Psoas muscle (tissue), 8 donors: ENCODE measurements around the gene REXO4. TPM values are rescaled to one million over a fixed set of nuclear protein-coding genes. Genes with fewer than 3 reads are reported as not detected.

Source experiments
- ATAC-seq, 4 donors: fragments of 200-7000 bp; cut with Tn5 transposase; one replicate each; pipeline ENCODE4 v1.9.1; 2020; ENCODE audit warnings: moderate library complexity in 3 of 4, mild to moderate bottlenecking in 2 of 4
- DNase-seq, 2 donors: peaks; one replicate each; pipeline ENCODE4 v3.0.0-alpha.2; 2020
- H3K27ac ChIP-seq: fragments of 200-600 bp; one replicate; pipeline ENCODE4 v1.8.0; 2022
- H3K27me3 ChIP-seq, 3 donors: fragments of 200-600 bp in 1 of 3; one replicate each; pipeline versions ENCODE4 v1.6.1 to v1.8.0; 2013 to 2022; ENCODE audit warnings: low read length in 2 of 3, mild to moderate bottlenecking in 2 of 3, moderate library complexity in 1 of 3; ENCODE audit not compliant: insufficient read depth in 3 of 3
- H3K36me3 ChIP-seq, 2 donors: fragments of 200-600 bp in 1 of 2; one replicate each; pipeline versions ENCODE4 v1.6.1 to v1.8.0; 2013 to 2022; ENCODE audit warnings: low read depth in 1 of 2, mild to moderate bottlenecking in 1 of 2, moderate library complexity in 1 of 2; ENCODE audit not compliant: insufficient read depth in 1 of 2
- H3K4me1 ChIP-seq: fragments of 200-600 bp; one replicate; pipeline ENCODE4 v1.8.0; 2022
- H3K4me3 ChIP-seq: fragments of 200-600 bp; one replicate; pipeline ENCODE4 v1.8.0; 2022; ENCODE audit warnings: mild to moderate bottlenecking
- H3K9me3 ChIP-seq: fragments of 200-600 bp; one replicate; pipeline ENCODE4 v1.8.0; 2022
- CTCF ChIP-seq: fragments of 200-600 bp; IDR thresholded peaks from one replicate; pipeline ENCODE4 v1.8.0; 2022; ENCODE audit warnings: antibody characterized with exemption
- WGBS, 3 donors: extraction: QIAGEN DNeasy Blood & Tissue Kit; methylation state at CpG; one replicate each; pipeline versions ENCODE4 v1.1.6 to v1.1.7; 2013; 5-methylcytosine and 5-hydroxymethylcytosine counted together
- intact Hi-C, 2 donors: fragments of 100-400 bp; cut with DNase I; formaldehyde crosslinking; loops; one replicate each; pipeline versions ENCODE4 v1.11.0 to v1.14.2; 2022
- polyA plus RNA-seq, 3 donors: library from polyadenylated mRNA; stranded (reverse); fragments of 200-250 nt; gene quantifications; one replicate each; pipeline ENCODE4 v1.2.3, GENCODE V29; 2013
- total RNA-seq, 4 donors: library from RNA; stranded (reverse); fragmentation: NEBNext Ultra II Directional in 2 of 4; extraction: Animal tissue kit (Norgen Biotek cat#: 25700) in 2 of 4; gene quantifications; one replicate each; pipeline versions ENCODE4 v1.2.1 to v1.2.4, GENCODE V29; 2021 to 2023
- donor health status: healthy with polysubstance abuse.
- donor health status: DM: no; HTN: no; CAD: no; lungs with moderate emphysema.
- donor health status: Bipolar disorder and iron deficiency.
- donor health status: healthy.
- donor health status: DM: yes; HTN: yes; CAD: no.
- donor health status: DM: no; HTN: no; CAD: no.
- donor health status: DM: no; HTN: no; CAD: no.
- donor health status: DM: yes; HTN: yes; CAD: no.

REXO4 gene
- total and polyA plus RNA-seq, 7 donors = 23.8 to 75.2 (median 31.2) TPM

GRCh38 chr9:133408042-133408441, 9.8 kb downstream of the REXO4 start:
- Histone ChIP-seq H3K9me3 (no peaks in the 10 kb centered on the region), H3K27me3 (no peaks in the 10 kb centered on the region), H3K36me3 (peaks cover 9 to 74% of the 10 kb centered on the region in 2 donors), H3K4me1 (peaks cover 18% of the 10 kb centered on the region), H3K4me3 (no peak overlapping the region), H3K27ac (no peak overlapping the region)
- DNase-seq (no peak), ATAC-seq (no peak)
- intact Hi-C loops = loop anchor here (5.0 kb wide), 2 partner anchors 51 to 79 kb away; partner anchors contain the start of genes SURF1 (in 1 of the 2) and SURF2 (in 1 of the 2)
- TF ChIP-seq CTCF = no peak
- 90 to 100% (median 96%) methylated on average over 1 of the region's 1 CpG for WGBS, 3 donors

GRCh38 chr9:133406480-133407307, 11.1 kb downstream of the REXO4 start:
- intact Hi-C loops = loop anchor here (1.0 to 5.0 kb wide), 3 partner anchors 49 to 81 kb away; partner anchors contain the start of genes SURF1 (in 1 of the 2) and SURF2 (in 1 of the 2)
- TF ChIP-seq CTCF = peak; percentile 83

DNA sequence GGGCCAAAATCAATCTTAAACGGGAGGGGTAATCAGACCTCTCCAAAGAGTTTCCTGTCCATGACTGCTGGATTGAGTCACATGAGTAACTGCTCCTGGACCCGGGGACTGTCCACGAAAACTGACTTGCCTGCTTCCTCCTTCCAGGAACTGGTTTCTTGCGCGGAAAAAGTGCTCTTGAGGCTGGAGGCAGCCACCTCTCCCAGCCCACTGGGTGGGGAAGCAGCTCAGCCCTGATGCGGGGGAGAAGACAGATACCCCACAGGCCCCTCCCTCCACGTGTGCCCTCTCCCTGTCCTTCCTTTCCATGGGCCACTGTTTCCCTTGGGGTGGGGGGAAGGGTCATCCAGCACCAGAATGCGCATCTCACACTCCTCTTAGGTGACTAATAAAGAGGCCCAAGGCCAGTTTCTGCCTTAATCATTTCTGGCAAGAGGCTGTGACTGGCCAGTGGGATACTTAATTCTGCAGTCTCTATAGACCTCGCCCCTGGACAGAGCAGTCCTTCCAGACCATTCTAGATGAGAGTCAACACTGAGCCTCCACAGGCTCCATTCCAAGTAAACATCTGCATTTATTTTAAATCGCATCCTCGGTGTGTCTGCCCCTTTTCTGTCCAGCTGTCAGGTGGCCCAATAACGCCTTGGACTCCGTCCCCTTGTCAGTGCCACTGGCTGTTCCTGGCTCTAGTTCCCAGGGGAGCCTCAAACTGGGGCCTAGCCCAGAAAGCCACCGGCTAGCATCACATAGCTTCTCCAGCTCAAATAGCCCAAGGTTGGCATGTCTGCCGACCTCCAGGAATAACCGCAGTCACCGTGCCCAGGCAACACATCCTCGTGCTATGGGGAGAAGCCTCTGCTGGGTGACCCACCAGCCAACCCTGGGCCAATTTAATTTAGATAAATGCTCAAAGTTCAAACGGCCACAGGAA, 12.0 kb downstream of the REXO4 start:
- no peak for TF ChIP-seq CTCF
- intact Hi-C loops = loop anchor here (1.0 to 5.0 kb wide), 4 partner anchors 29 to 82 kb away; partner anchors contain the start of genes STKLD1 (in 1 of the 2), SURF1 (in 1 of the 2), SURF2 (in 1 of the 2) and SURF4 (in 1 of the 2)
- peak; percentile 59 to 87 for DNase-seq
- Histone ChIP-seq H3K4me3 (no peak overlapping the region), H3K27me3 (no peaks in the 10 kb centered on the region), H3K36me3 (peaks cover 9 to 62% of the 10 kb centered on the region in 2 donors), H3K9me3 (no peaks in the 10 kb centered on the region), H3K27ac (peak overlapping the region; percentile 76), H3K4me1 (peaks cover 18% of the 10 kb centered on the region)
- ATAC-seq = peak; percentile 58 to 91 (median 87)
- 30 to 40% (median 31%) methylated on average over 19 of the region's 19 CpGs for WGBS, 3 donors

More at GRCh38 chr9:133406480-133407307, 11.1 kb downstream of the REXO4 start:
- Histone ChIP-seq H3K4me1 (peaks cover 18% of the 10 kb centered on the region), H3K9me3 (no peaks in the 10 kb centered on the region), H3K27me3 (no peaks in the 10 kb centered on the region), H3K4me3 (no peak overlapping the region), H3K36me3 (peaks cover 9 to 71% of the 10 kb centered on the region in 2 donors), H3K27ac (peak overlapping the region; percentile 76)
- ATAC-seq (peak; percentile 78 to 85 (median 82)), DNase-seq (peak; percentile 74 to 85)
- 58 to 63% (median 58%) methylated on average over 24 of the region's 24 CpGs for WGBS, 3 donors

- H3K9me3 ChIP-seq = no peaks in the 10 kb centered on the region
- intact Hi-C loops = loop anchor here (2.0 to 5.0 kb wide), 4 partner anchors 28 to 217 kb away; partner anchors contain the start of genes STKLD1 (in 1 of the 2), SURF1 (in 1 of the 2), SURF2 (in 1 of the 2) and SURF4 (in 1 of the 2)
- H3K4me3 ChIP-seq = no peak overlapping the region
- H3K36me3 ChIP-seq = peaks cover 0 to 55% of the 10 kb centered on the region in 2 donors
- H3K4me1 ChIP-seq = peaks cover 18% of the 10 kb centered on the region
- no peak for DNase-seq
- H3K27me3 ChIP-seq = no peaks in the 10 kb centered on the region
- no peak for TF ChIP-seq CTCF
- WGBS, 3 donors = 88 to 92% (median 89%) methylated on average over 12 of the region's 12 CpGs
- H3K27ac ChIP-seq = no peak overlapping the region
- ATAC-seq = no peak
These were observed 13.3 kb downstream of the REXO4 start for GRCh38 chr9:133404454-133405002.
